22Rv1 (cell line): ENCODE results near the gene RCSD1.

ENCODE experiments used
- H3K27ac ChIP-seq: fragments of 450-650 bp; 2 replicates; pipeline ENCODE4 v1.5.1; 2017
- ZFX ChIP-seq: fragments of 450-650 bp; IDR thresholded peaks from 2 replicates; pipeline ENCODE4 v1.6.1; 2017; ENCODE audit warnings: antibody characterized with exemption, borderline replicate concordance
- TF ChIP-seq, protein P1 (sequence below): fragments of 450-650 bp; IDR thresholded peaks from 2 replicates; pipeline ENCODE4 v1.5.1; 2017; ENCODE audit warnings: mild to moderate bottlenecking

Gene RCSD1

DNA sequence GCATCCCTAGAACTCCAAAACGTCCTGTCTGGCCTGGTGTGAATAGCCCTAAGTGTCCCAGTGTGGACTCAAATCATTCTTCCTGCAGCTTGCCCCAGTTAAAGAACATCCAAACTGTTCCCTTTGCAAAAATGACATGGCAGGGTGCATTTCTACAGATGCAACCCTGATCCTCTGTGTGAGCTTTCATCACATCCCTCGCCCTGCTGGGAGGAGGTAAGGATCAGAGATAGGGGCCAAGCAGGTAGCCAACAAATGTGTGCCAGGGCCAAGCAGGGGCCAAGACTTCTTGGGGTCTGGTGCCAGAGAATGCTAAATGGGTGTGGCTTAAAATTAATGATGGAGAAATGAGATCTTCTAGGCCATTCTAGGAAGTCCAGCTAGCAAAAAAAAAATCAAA lies 64.7 kb downstream of the RCSD1 start:
- TF ChIP-seq, protein P1, sequence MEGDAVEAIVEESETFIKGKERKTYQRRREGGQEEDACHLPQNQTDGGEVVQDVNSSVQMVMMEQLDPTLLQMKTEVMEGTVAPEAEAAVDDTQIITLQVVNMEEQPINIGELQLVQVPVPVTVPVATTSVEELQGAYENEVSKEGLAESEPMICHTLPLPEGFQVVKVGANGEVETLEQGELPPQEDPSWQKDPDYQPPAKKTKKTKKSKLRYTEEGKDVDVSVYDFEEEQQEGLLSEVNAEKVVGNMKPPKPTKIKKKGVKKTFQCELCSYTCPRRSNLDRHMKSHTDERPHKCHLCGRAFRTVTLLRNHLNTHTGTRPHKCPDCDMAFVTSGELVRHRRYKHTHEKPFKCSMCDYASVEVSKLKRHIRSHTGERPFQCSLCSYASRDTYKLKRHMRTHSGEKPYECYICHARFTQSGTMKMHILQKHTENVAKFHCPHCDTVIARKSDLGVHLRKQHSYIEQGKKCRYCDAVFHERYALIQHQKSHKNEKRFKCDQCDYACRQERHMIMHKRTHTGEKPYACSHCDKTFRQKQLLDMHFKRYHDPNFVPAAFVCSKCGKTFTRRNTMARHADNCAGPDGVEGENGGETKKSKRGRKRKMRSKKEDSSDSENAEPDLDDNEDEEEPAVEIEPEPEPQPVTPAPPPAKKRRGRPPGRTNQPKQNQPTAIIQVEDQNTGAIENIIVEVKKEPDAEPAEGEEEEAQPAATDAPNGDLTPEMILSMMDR = no peak
- TF ChIP-seq ZFX = no peak
- H3K27ac ChIP-seq = no peak overlapping the region

GRCh38 chr1:167695147-167695546 lies 65.1 kb downstream of the RCSD1 start:
- TF ChIP-seq, protein P1 = no peak
- no peak for TF ChIP-seq ZFX
- H3K27ac ChIP-seq = no peak overlapping the region

- H3K27ac ChIP-seq = no peak overlapping the region
Observed at GRCh38 chr1:167695756-167696561, 65.9 kb downstream of the RCSD1 start.

GRCh38 chr1:167697667-167698141 lies 67.7 kb downstream of the RCSD1 start:
- TF ChIP-seq, protein P1 = no peak
- no peak for TF ChIP-seq ZFX
- no peak overlapping the region for H3K27ac ChIP-seq

More at GRCh38 chr1:167695756-167696561, 65.9 kb downstream of the RCSD1 start:
- TF ChIP-seq, protein P1 = no peak
- TF ChIP-seq ZFX = no peak

DNA sequence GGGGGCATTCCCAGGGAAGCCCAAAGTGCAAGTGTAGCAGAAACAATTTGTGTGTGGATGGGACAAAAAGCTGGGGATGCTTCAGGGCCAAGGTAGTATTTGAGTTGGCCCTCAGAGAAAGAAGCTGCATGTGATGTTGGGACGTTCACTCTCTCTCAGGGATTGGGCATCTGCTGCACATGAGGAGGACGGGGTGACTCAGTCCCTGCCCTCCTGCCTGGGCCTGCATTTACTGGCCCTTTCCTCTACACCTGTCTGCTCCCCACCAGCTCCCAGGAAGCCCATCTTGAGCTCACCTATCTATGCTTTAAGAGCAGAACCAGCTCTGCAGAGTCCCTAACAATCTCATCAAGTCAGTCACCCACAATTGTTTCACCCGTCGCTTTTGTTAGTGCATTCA lies 68.3 kb downstream of the RCSD1 start:
- TF ChIP-seq ZFX = no peak
- TF ChIP-seq, protein P1 = no peak
- no peak overlapping the region for H3K27ac ChIP-seq

GRCh38 chr1:167701510-167701909 lies 71.5 kb downstream of the RCSD1 start:
- no peak overlapping the region for H3K27ac ChIP-seq

GRCh38 chr1:167703557-167703956 lies 73.5 kb downstream of the RCSD1 start:
- no peak overlapping the region for H3K27ac ChIP-seq
- TF ChIP-seq, protein P1 = no peak
- no peak for TF ChIP-seq ZFX

More at GRCh38 chr1:167701510-167701909, 71.5 kb downstream of the RCSD1 start:
- TF ChIP-seq ZFX = no peak
- TF ChIP-seq, protein P1 = no peak
